Testis (tissue), 3 donors: Measurements from ENCODE around the gene ERC2. TPM values are rescaled to one million over a fixed set of nuclear protein-coding genes. Genes with fewer than 3 reads are reported as not detected.
"Not testable (repeated sequence)": the region's sequence is repeated elsewhere in the genome, so short reads cannot be mapped to it uniquely, and the experiment has no call there.

Experiments used
- DNase-seq: peaks from one replicate; pipeline ENCODE4 v3.0.0-alpha.2; 2019
- H3K27ac ChIP-seq, 2 donors: fragments of 200-600 bp; sonication (generic); one replicate each; pipeline ENCODE4 v1.5.1; 2019
- H3K27me3 ChIP-seq: fragments of 200-600 bp; sonication (generic); one replicate; pipeline ENCODE4 v1.5.1; 2019
- H3K36me3 ChIP-seq: fragments of 200-600 bp; sonication (generic); one replicate; pipeline ENCODE4 v1.5.1; 2017; ENCODE audit warnings: low read depth; ENCODE audit errors: missing control alignments
- H3K4me1 ChIP-seq: fragments of 200-600 bp; sonication (generic); one replicate; pipeline ENCODE4 v1.5.1; 2019
- H3K4me3 ChIP-seq, 2 donors: fragments of 200-600 bp; sonication (generic); one replicate each; pipeline ENCODE4 v1.5.1; 2017 to 2019
- H3K9me3 ChIP-seq: fragments of 200-600 bp; sonication (generic); one replicate; pipeline ENCODE4 v1.5.1; 2017
- POLR2A ChIP-seq: fragments of 450-650 bp; IDR thresholded peaks from one replicate; pipeline ENCODE4 v1.6.1; 2017; ENCODE audit warnings: antibody characterized with exemption, mild to moderate bottlenecking, moderate library complexity
- WGBS, 2 donors: methylation state at CpG; one replicate each; pipeline ENCODE4 v1.1.5; 2018; 5-methylcytosine and 5-hydroxymethylcytosine counted together
- intact Hi-C: fragments of 100-400 bp; cut with DNase I; formaldehyde crosslinking; loops from one replicate; pipeline ENCODE4 v1.15.1; 2023; ENCODE audit warnings: low total_unique reads
- polyA plus RNA-seq: library from polyadenylated mRNA; stranded (reverse); fragments of 350-450 nt; fragmentation: Illumina TruSeq; extraction: RNeasy Lipid Tissue Mini Kit (QIAGEN cat#74804); gene quantifications from one replicate; pipeline ENCODE4 v1.2.3, GENCODE V29; 2014; ENCODE audit warnings: low read depth, low replicate concordance; ENCODE audit not compliant: insufficient read depth
- total RNA-seq, 2 donors: library from RNA; depleted of rRNA; stranded (reverse); fragments of >200 nt; gene quantifications; one replicate each; pipeline ENCODE4 v1.2.3, GENCODE V29; 2016
- TF ChIP-seq, protein P1 (sequence below), 3 experiments: fragments of 450-650 bp in 2 of 3; fragments of 200-600 bp in 1 of 3; sonication (generic) in 1 of 3; IDR thresholded peaks; one replicate each; pipeline ENCODE4 v1.5.1; 2016 to 2019; ENCODE audit warnings: antibody characterized with exemption in 3 of 3, mild to moderate bottlenecking in 2 of 3, moderate library complexity in 1 of 3

The ERC2 gene
- total and polyA plus RNA-seq, 3 donors from 2014 or later = 1.9 to 6.1 (median 5.9) TPM

DNA sequence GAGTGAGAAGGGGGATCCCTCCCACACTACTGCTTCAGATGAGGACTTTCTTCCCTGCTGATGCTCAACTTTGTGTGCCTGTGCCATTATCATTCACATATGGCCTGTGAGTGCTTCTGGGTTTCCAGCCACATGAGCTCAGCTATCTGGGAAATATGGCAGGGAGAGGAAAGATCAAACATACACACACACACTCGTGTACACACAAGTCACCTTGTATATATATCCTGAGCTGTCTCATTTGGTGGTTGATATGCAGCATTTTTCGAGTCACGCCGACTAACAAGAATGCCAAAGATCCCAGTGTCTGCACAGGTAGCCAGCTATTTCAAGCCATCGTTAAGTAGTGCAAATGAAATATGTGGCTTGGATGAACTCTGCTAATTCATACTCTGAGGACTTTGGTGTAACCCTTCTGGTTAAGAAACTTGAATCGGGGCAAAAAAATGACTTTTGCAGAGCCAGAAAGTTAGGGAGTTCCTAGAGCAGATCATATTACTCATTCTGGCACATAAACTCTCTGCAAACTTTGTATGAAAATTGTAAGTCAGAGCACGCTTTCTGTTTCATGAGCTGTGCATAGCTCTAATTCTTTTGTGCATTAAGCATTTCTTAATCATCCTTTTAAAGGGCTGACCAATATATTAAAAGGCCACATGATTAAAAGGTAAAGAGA, 956.2 kb downstream of the ERC2 start:
- no peaks in the 10 kb centered on the region for H3K9me3 ChIP-seq
- intact Hi-C loops = no loop called here
- H3K4me1 ChIP-seq = no peaks in the 10 kb centered on the region
- no peaks in the 10 kb centered on the region for H3K36me3 ChIP-seq
- H3K27ac ChIP-seq = no peak overlapping the region
- no peak overlapping the region for H3K4me3 ChIP-seq
- H3K27me3 ChIP-seq = no peaks in the 10 kb centered on the region
- DNase-seq = no peak
- TF ChIP-seq POLR2A = no peak
- TF ChIP-seq, protein P1, sequence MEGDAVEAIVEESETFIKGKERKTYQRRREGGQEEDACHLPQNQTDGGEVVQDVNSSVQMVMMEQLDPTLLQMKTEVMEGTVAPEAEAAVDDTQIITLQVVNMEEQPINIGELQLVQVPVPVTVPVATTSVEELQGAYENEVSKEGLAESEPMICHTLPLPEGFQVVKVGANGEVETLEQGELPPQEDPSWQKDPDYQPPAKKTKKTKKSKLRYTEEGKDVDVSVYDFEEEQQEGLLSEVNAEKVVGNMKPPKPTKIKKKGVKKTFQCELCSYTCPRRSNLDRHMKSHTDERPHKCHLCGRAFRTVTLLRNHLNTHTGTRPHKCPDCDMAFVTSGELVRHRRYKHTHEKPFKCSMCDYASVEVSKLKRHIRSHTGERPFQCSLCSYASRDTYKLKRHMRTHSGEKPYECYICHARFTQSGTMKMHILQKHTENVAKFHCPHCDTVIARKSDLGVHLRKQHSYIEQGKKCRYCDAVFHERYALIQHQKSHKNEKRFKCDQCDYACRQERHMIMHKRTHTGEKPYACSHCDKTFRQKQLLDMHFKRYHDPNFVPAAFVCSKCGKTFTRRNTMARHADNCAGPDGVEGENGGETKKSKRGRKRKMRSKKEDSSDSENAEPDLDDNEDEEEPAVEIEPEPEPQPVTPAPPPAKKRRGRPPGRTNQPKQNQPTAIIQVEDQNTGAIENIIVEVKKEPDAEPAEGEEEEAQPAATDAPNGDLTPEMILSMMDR (IDR thresholded peaks at IDR 0.05) = no peak
- 43 to 67% methylated on average over 7 of the region's 7 CpGs for WGBS, 2 donors

DNA sequence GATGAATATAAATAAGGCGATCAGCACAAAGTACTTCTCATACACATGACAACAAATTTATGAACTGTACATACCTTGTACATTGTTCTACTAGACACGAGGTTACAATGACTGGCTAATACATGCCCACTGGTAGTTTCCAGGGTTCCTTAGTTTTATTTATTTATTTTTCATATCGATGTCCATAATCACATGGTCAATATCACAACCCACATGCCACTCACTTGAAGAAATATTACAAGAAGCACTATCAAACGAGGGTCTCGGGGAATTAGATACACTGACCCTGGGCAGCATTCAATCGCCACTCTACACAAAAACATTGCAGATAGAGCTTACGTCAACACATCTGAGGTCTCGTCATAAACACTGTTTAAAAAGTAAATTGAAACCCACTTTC, 959.9 kb downstream of the ERC2 start:
- H3K27ac ChIP-seq = no peak overlapping the region
- no peaks in the 10 kb centered on the region for H3K27me3 ChIP-seq
- no peak for TF ChIP-seq POLR2A
- TF ChIP-seq, protein P1 (IDR thresholded peaks at IDR 0.05) = no peak
- no peaks in the 10 kb centered on the region for H3K36me3 ChIP-seq
- no peaks in the 10 kb centered on the region for H3K4me1 ChIP-seq
- H3K9me3 ChIP-seq = no peaks in the 10 kb centered on the region
- H3K4me3 ChIP-seq = no peak overlapping the region
- WGBS, 2 donors = 91 to 94% methylated on average over 8 of the region's 8 CpGs
- intact Hi-C loops = no loop called here
- DNase-seq = no peak

DNA sequence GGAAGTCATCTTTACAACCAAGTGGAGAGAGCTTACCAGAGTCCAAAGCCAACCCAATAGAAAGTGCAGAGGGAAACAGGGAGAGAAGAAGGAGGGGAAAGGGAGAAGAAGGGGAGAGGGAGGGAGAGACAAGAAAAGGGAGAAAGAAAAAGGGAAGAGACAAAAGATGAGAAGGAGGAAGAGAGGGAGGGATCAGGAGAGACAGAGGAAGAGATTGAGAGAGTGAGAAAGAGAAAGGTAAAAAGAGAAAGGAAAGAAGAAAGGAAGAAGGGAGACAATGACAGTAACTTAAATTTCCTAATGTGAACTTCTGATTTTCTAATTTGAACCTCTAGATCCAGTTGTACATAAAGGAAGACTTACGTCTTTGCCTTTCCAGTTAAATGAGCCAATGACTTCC, 960.5 kb downstream of the ERC2 start:
- TF ChIP-seq, protein P1 (IDR thresholded peaks at IDR 0.05) = no peak
- no peak for TF ChIP-seq POLR2A
- intact Hi-C loops = no loop called here
- Histone ChIP-seq H3K27me3 (no peaks in the 10 kb centered on the region), H3K27ac (no peak overlapping the region), H3K9me3 (no peaks in the 10 kb centered on the region), H3K4me3 (no peak overlapping the region), H3K36me3 (no peaks in the 10 kb centered on the region), H3K4me1 (no peaks in the 10 kb centered on the region)
- 95 to 98% methylated on average over 1 of the region's 1 CpG for WGBS, 2 donors
- no peak for DNase-seq

DNA sequence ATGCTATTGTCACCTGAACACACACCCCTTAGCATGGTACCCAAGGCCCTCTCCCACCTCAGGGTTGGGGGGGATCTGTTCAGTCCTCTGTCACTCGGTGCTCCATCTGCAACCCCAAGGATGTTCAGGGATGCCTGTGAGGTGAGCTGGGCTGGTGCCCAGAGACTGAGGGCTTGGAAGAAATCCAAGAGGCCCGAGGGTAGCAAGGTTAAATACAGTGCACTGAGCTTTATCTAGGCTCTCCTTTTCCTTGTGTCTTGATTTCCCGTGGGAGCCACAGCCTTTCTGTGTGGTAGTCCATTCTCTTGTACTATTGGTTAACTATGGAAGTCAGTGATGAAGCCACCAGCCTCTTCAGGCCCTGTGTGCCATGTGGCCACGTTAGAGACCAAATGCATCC, 962.5 kb downstream of the ERC2 start:
- intact Hi-C loops = no loop called here
- WGBS, 2 donors = 57 to 79% methylated on average over 4 of the region's 4 CpGs

DNA sequence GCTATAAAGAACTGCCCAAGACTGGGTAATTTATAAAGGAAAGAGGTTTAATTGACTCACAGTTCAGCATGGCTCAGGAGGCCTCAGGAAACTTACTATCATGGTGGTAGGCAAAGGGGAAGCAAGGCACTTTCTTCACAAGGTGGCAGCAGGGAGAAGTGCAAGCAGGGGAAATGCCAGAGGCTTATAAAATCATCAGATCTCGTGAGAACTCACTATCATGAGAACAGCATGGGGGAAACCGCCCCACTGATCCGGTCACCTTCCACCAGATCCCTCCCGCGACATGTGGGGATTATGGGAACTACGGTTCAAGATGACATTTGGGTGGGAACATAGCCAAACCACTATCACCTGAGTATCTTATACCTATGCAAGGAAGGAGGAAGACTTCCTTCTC, 963.2 kb downstream of the ERC2 start:
- H3K27me3 ChIP-seq, H3K36me3 ChIP-seq, H3K27ac ChIP-seq, H3K9me3 ChIP-seq, H3K4me3 ChIP-seq, DNase-seq, intact Hi-C loops, H3K4me1 ChIP-seq: not testable (repeated sequence)
- 74 to 76% methylated on average over 6 of the region's 6 CpGs for WGBS, 2 donors

More for the DNA sequence above, 962.5 kb downstream of the ERC2 start:
- Histone ChIP-seq H3K4me1 (no peaks in the 10 kb centered on the region), H3K27me3 (no peaks in the 10 kb centered on the region), H3K9me3 (no peaks in the 10 kb centered on the region), H3K27ac (no peak overlapping the region), H3K4me3 (no peak overlapping the region), H3K36me3 (no peaks in the 10 kb centered on the region)
- no peak for DNase-seq
- no peak for TF ChIP-seq POLR2A
- TF ChIP-seq, protein P1 (IDR thresholded peaks at IDR 0.05) = no peak
